ENCODE data around the gene WDR12. TPM values are rescaled to one million over a fixed set of nuclear protein-coding genes. Genes with fewer than 3 reads are reported as not detected.
A peak's percentile ranks its signal among the peaks of the same experiment; 100 is the strongest.
"Not testable (repeated sequence)": the region's sequence is repeated elsewhere in the genome, so short reads cannot be mapped to it uniquely, and the experiment has no call there.

The WDR12 gene
- total and polyA plus RNA-seq, 7 experiments from 2014 or later, result 16.8 to 50.4 (median 18.7) TPM

DNA sequence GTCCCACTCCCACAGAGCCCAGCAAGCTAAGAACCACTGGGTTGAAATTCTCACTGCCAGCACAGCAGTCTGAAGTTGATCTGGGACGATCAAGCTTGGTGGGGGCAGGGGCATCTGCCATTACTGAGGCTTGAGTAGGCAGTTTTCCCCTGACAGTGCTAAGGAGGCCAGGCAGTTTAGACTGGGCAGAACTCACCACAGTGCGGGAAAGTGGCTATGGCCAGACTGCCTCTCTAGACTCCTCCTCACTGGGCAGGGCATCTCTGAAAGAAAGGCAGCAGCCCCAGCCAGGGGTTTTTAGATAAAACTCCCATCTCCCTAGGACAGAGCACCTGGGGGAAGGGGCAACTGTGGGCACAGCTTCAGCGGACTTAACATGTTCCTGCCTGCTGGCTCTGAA, 62.1 kb downstream of the WDR12 start:
- H3K4me1 Mint-ChIP-seq; H3K27me3 Mint-ChIP-seq; H3K36me3 ChIP-seq (ENCODE audit: control insufficient read depth in 2 of 3, insufficient read depth in 3 of 3, low read length in 3 of 3); H3K9me3 Mint-ChIP-seq; H3K4me3 Mint-ChIP-seq; H3K27ac Mint-ChIP-seq; DNase-seq; H3K27me3 ChIP-seq (ENCODE audit: control insufficient read depth in 2 of 2, insufficient read depth in 2 of 2, low read length in 2 of 2); H3K27ac ChIP-seq (ENCODE audit: low read depth, low read length); H3K4me1 ChIP-seq (ENCODE audit: control insufficient read depth in 2 of 2, insufficient read depth in 2 of 2, low read length in 2 of 2); ATAC-seq; H3K36me3 Mint-ChIP-seq; POLR2A ChIA-PET; H3K9me3 ChIP-seq (ENCODE audit: control insufficient read depth in 2 of 3, low read length in 3 of 3); H3K4me3 ChIP-seq (ENCODE audit: low read length); intact Hi-C loops (cut with micrococcal nuclease): not testable (repeated sequence)
- CTCF ChIA-PET, result interaction anchor here (0.6 to 0.8 kb wide), 2 partner anchors 21 to 389 kb away, joined by 4 read pairs; partner anchors contain the start of gene CYP20A1

GRCh38 chr2:202848813-202849212, 62.7 kb downstream of the WDR12 start:
- ATAC-seq, result no peak
- H3K27me3 ChIP-seq (ENCODE audit: control insufficient read depth in 2 of 2, insufficient read depth in 2 of 2, low read length in 2 of 2), result no peaks in the 10 kb centered on the region
- peak overlapping the region in 1 of 10 donors; percentile 16 for H3K4me3 Mint-ChIP-seq
- H3K36me3 ChIP-seq (ENCODE audit: control insufficient read depth in 2 of 3, insufficient read depth in 3 of 3, low read length in 3 of 3), result no peaks in the 10 kb centered on the region
- no peak for DNase-seq
- peaks cover 0 to 7% (median 6%) of the 10 kb centered on the region in 7 donors for H3K4me1 Mint-ChIP-seq
- ChIA-PET CTCF (interaction anchor here (0.6 to 0.8 kb wide), 2 partner anchors 22 to 390 kb away, joined by 4 read pairs; partner anchors contain the start of gene CYP20A1), POLR2A (no interaction called here)
- H3K27ac Mint-ChIP-seq, result peak overlapping the region in 1 of 9 donors; percentile 17
- peaks cover 0 to 5% (median 1%) of the 10 kb centered on the region in 5 donors for H3K36me3 Mint-ChIP-seq
- no peaks in the 10 kb centered on the region for H3K4me1 ChIP-seq (ENCODE audit: control insufficient read depth in 2 of 2, insufficient read depth in 2 of 2, low read length in 2 of 2)
- intact Hi-C loops (cut with micrococcal nuclease), result no loop called here
- H3K27ac ChIP-seq (ENCODE audit: low read depth, low read length), result no peak overlapping the region
- H3K9me3 ChIP-seq (ENCODE audit: control insufficient read depth in 2 of 3, low read length in 3 of 3), result no peaks in the 10 kb centered on the region
- H3K9me3 Mint-ChIP-seq, result peaks cover 0 to 6% (median under 1%) of the 10 kb centered on the region in 11 donors
- no peak overlapping the region for H3K4me3 ChIP-seq (ENCODE audit: low read length)
- no peaks in the 10 kb centered on the region for H3K27me3 Mint-ChIP-seq

GRCh38 chr2:202847693-202848524, 63.6 kb downstream of the WDR12 start:
- Histone ChIP-seq H3K27me3 (ENCODE audit: control insufficient read depth in 2 of 2, insufficient read depth in 2 of 2, low read length in 2 of 2) (no peaks in the 10 kb centered on the region), H3K4me1 (ENCODE audit: control insufficient read depth in 2 of 2, insufficient read depth in 2 of 2, low read length in 2 of 2) (no peaks in the 10 kb centered on the region), H3K36me3 (ENCODE audit: control insufficient read depth in 2 of 3, insufficient read depth in 3 of 3, low read length in 3 of 3) (no peaks in the 10 kb centered on the region), H3K4me3 (ENCODE audit: low read length) (no peak overlapping the region), H3K27ac (ENCODE audit: low read depth, low read length) (no peak overlapping the region), H3K9me3 (ENCODE audit: control insufficient read depth in 2 of 3, low read length in 3 of 3) (peaks cover 0 to 5% (median 0%) of the 10 kb centered on the region in 3 experiments)
- Mint-ChIP-seq H3K27me3 (no peaks in the 10 kb centered on the region), H3K4me1 (peaks cover 0 to 7% (median 6%) of the 10 kb centered on the region in 7 donors), H3K27ac (no peak overlapping the region), H3K4me3 (no peak overlapping the region), H3K9me3 (peaks cover 0 to 12% (median 4%) of the 10 kb centered on the region in 11 donors), H3K36me3 (peaks cover 0 to 8% (median 4%) of the 10 kb centered on the region in 5 donors)
- intact Hi-C loops (cut with micrococcal nuclease), result no loop called here
- no peak for DNase-seq
- no peak for ATAC-seq
- POLR2A ChIA-PET, result interaction anchor here (0.8 kb wide), 1 partner anchor 392 kb away, joined by 4 read pairs; no protein-coding TSS in a partner anchor
- CTCF ChIA-PET, result interaction anchor here (0.6 to 1.7 kb wide), 2 partner anchors 23 to 273 kb away, joined by 3 read pairs; no protein-coding TSS in a partner anchor

DNA sequence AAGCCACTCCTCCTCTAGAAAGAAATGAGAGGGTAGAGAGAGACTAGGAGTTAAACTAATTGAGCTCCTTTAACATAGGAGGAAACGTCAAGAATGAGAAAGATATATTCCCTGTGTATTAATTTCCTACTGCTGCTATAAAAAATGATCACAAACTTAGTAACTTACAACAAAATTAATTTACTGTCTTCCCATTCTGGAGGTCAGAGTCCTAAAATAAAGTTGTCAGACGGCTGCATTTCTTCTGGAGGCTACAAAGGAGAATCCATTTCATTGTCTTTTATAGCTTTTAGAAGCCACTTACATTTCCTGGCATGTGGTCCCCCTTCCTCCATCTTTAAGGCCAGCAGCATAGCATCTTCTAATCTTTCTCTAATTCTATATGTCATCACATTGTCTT, 66.8 kb downstream of the WDR12 start:
- CTCF ChIA-PET, result no interaction called here

DNA sequence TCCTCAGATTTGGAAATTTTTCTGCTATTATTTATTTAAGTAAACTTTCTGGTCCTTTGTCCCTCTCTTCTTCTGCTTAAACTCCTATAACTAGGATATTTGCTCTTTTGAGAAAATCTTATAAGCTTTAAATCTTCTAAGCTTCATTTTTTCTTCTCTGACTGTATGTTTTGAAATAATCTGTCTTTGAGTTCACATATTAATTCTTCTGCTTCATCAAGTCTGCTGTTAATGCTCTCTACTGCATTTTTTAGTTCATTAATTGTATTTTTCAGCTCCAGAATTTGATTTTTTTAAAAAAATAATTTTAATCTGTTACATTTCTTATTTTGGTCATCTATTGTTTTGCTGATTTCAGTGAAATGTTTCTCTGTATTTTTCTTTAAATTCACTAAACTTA, 68.8 kb downstream of the WDR12 start:
- Mint-ChIP-seq H3K4me1 (peaks cover 0 to 7% (median 0%) of the 10 kb centered on the region in 7 donors), H3K27ac (no peak overlapping the region), H3K36me3 (peaks cover 0 to 16% (median 12%) of the 10 kb centered on the region in 5 donors), H3K9me3 (peaks cover 0 to 20% (median 9%) of the 10 kb centered on the region in 11 donors), H3K4me3 (no peak overlapping the region), H3K27me3 (no peaks in the 10 kb centered on the region)
- Histone ChIP-seq H3K9me3 (ENCODE audit: control insufficient read depth in 2 of 3, low read length in 3 of 3) (peaks cover 0 to 5% (median 0%) of the 10 kb centered on the region in 3 experiments), H3K27ac (ENCODE audit: low read depth, low read length) (no peak overlapping the region), H3K4me3 (ENCODE audit: low read length) (no peak overlapping the region), H3K4me1 (ENCODE audit: control insufficient read depth in 2 of 2, insufficient read depth in 2 of 2, low read length in 2 of 2) (no peaks in the 10 kb centered on the region), H3K36me3 (ENCODE audit: control insufficient read depth in 2 of 3, insufficient read depth in 3 of 3, low read length in 3 of 3) (no peaks in the 10 kb centered on the region), H3K27me3 (ENCODE audit: control insufficient read depth in 2 of 2, insufficient read depth in 2 of 2, low read length in 2 of 2) (no peaks in the 10 kb centered on the region)
- ChIA-PET CTCF (interaction anchor here (0.7 kb wide), 1 partner anchor 29 kb away, joined by 3 read pairs; no protein-coding TSS in a partner anchor), POLR2A (interaction anchor here (0.7 kb wide), 1 partner anchor 22 kb away, joined by 3 read pairs; no protein-coding TSS in a partner anchor)
- DNase-seq (no peak), ATAC-seq (no peak)
- intact Hi-C loops (cut with micrococcal nuclease), result no loop called here

More for the DNA sequence above, 66.8 kb downstream of the WDR12 start:
- Mint-ChIP-seq H3K27ac (no peak overlapping the region), H3K4me3 (no peak overlapping the region), H3K36me3 (peaks cover 0 to 16% (median 12%) of the 10 kb centered on the region in 5 donors), H3K9me3 (peaks cover 0 to 20% (median 9%) of the 10 kb centered on the region in 11 donors), H3K27me3 (no peaks in the 10 kb centered on the region), H3K4me1 (peaks cover 4 to 7% (median 6%) of the 10 kb centered on the region in 7 donors)
- Histone ChIP-seq H3K36me3 (ENCODE audit: control insufficient read depth in 2 of 3, insufficient read depth in 3 of 3, low read length in 3 of 3) (no peaks in the 10 kb centered on the region), H3K4me1 (ENCODE audit: control insufficient read depth in 2 of 2, insufficient read depth in 2 of 2, low read length in 2 of 2) (no peaks in the 10 kb centered on the region), H3K9me3 (ENCODE audit: control insufficient read depth in 2 of 3, low read length in 3 of 3) (peaks cover 0 to 5% (median 0%) of the 10 kb centered on the region in 3 experiments), H3K4me3 (ENCODE audit: low read length) (no peak overlapping the region), H3K27me3 (ENCODE audit: control insufficient read depth in 2 of 2, insufficient read depth in 2 of 2, low read length in 2 of 2) (no peaks in the 10 kb centered on the region), H3K27ac (ENCODE audit: low read depth, low read length) (no peak overlapping the region)
- ATAC-seq (no peak), DNase-seq (no peak)
- intact Hi-C loops (cut with micrococcal nuclease), result no loop called here
- POLR2A ChIA-PET, result no interaction called here

GRCh38 chr2:202841090-202841867, 70.2 kb downstream of the WDR12 start:
- ATAC-seq, result no peak
- no peaks in the 10 kb centered on the region for H3K4me1 ChIP-seq (ENCODE audit: control insufficient read depth in 2 of 2, insufficient read depth in 2 of 2, low read length in 2 of 2)
- CTCF ChIA-PET, result interaction anchor here (1.0 kb wide), 1 partner anchor 29 kb away, joined by 3 read pairs; no protein-coding TSS in a partner anchor

More at GRCh38 chr2:202841090-202841867, 70.2 kb downstream of the WDR12 start:
- intact Hi-C loops (cut with micrococcal nuclease), result no loop called here
- Histone ChIP-seq H3K4me3 (ENCODE audit: low read length) (no peak overlapping the region), H3K36me3 (ENCODE audit: control insufficient read depth in 2 of 3, insufficient read depth in 3 of 3, low read length in 3 of 3) (no peaks in the 10 kb centered on the region), H3K27ac (ENCODE audit: low read depth, low read length) (no peak overlapping the region), H3K27me3 (ENCODE audit: control insufficient read depth in 2 of 2, insufficient read depth in 2 of 2, low read length in 2 of 2) (no peaks in the 10 kb centered on the region), H3K9me3 (ENCODE audit: control insufficient read depth in 2 of 3, low read length in 3 of 3) (peaks cover 0 to 5% (median 0%) of the 10 kb centered on the region in 3 experiments)
- POLR2A ChIA-PET, result interaction anchor here (0.5 kb wide), 1 partner anchor 35 kb away, joined by 4 read pairs; no protein-coding TSS in a partner anchor
- Mint-ChIP-seq H3K36me3 (peaks cover 0 to 16% (median 12%) of the 10 kb centered on the region in 5 donors), H3K27ac (peak overlapping the region in 1 of 9 donors; percentile 37), H3K9me3 (peaks cover 0 to 20% (median 10%) of the 10 kb centered on the region in 11 donors), H3K27me3 (no peaks in the 10 kb centered on the region), H3K4me1 (peaks cover 0 to 7% (median 0%) of the 10 kb centered on the region in 7 donors), H3K4me3 (no peak overlapping the region)
- DNase-seq, result no peak
